Hematopoietic multipotent progenitor cell treated with erythropoietin and hydrocortisone succinate and interleukin-3 and kit ligand, for 8 days (in vitro differentiated cells): ENCODE data around the gene NLRP3.
A peak's percentile ranks its signal among the peaks of the same experiment; 100 is the strongest.
"Not testable (repeated sequence)": the region's sequence is repeated elsewhere in the genome, so short reads cannot be mapped to it uniquely, and the experiment has no call there.

Source experiments
- DNase-seq: peaks from one replicate; pipeline ENCODE4 v3.0.0-alpha.2; 2015

Gene NLRP3

DNA sequence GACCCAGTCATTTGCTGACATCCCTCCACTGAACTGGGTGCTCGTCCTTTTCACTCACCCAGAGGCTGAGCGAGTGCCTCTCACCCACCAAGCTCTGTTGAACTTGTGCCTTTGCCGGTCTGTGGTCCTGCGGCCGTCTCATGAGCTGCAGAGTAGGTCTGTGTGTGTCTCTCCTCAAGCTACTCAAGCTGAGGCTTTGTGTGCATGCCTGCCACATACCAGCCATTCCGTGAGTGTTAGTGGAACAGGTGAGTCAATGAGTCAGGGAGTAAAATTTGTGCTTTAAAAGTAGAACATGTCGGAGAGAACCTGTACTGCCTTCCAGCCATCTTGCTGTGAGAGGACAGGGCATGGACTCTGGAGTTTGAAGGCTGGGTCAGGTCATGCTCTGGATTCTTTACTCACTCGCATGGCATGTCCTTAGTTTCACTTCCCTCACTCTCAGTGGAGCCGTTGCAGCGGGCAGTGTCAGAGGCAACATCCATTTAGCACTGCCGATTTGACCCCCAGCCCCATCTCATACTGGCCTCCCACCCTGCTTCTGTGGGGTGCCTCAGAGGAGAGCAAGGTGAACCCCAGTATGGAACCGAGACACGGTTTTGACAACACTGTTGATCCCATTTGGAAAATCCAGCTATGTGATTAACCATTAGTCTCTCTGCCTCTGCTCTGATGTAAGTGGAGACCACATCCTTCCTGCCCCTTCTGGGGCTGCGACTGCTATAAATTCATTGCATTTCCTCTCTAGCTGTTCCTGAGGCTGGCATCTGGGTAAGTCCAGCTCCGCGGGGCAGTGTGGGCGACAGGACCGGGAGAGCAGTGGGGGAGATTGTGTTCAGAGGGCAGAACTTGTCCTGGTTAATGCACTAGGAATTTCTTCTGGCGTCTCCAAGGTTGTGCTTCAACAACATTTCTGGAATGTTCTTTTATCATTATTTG, at the start of gene NLRP3:
TSS of gene NLRP3 (plus strand) at position 751 of the 939 bp plus-strand sequence. CDS start 2,628 bp downstream, outside the sequence.
- peak; percentile 13 for DNase-seq

DNA sequence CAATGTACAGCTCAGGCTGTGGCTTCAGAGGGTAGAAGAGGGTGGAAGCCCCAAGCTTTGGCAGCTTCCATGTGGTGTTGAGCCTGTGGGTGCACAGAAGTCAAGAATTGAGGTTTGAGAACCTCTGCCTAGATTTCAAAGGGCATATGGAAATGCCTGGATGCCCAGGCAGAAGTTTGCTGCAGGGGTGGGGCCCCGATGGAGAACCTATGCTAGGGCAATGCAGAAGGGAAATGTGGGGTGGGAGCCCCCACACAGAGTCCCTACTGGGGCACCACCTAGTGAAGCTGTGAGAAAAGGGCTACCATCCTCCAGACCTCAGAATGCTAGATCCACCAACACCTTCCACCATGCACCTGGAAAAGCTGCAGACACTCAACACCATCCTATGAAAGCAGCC, 49.6 kb upstream of the NLRP3 start:
- DNase-seq = not testable (repeated sequence)

DNA sequence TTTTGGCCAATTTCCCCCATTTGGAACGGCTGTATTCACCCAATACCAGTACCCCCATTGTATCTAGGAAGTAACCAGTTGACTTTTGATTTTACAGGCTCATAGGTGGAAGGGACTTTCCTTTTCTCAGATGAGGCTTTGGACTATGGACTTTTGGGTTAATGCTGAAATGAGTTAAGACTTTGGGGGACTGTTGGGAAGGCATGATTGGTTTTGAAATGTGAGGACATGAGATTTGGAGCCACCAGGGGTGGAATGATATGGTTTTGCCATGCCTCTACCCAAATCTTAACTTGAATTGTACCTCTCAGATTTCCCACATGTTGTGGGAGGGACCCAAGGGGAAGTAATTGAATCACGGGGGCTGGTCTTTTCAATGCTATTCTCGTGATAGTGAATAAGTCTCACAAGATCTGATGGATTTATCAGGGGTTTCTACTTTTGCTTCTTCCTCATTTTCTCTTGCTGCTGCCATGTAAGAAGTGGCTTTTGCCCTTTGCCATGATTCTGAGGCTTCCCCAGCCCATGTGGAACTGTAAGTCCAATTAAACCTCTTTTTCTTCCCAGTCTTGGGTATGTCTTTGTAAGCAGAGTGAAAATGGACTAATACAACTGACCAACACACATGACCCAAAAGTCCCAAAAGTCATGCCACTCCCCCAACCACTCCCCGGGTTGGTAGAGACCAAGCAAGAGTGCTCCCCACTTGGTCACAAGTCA, 48.9 kb upstream of the NLRP3 start:
- no peak for DNase-seq

DNA sequence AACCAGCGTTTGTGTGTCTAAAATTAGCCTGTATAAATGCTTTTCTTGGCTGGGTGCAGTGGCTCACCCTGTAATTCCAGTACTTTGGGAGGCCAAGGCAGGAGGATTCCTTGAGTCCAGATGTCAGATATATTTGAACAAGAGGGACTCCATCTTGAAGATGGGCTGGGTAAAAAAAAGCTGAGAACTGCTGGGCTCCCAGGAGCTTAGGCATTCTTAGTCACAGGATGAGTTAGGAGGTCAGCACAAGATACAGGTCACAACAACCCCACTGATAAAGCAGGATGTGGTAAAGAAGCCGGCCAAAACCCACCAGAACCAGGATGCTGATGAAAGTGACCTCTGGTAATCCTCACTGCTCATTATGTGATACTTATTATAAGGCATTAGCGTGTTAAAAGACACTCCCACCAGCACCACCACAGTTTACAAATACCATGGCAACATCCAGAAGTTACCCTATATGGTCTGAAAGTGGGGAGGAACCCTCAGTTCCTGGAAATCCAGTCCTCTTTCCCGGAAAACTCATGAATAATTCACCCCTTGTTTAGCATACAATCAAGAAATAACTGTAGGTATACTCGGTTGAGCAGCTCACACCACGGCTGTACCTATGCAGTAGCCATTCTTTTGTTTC, 48.1 kb upstream of the NLRP3 start:
- DNase-seq = peak; percentile 59

DNA sequence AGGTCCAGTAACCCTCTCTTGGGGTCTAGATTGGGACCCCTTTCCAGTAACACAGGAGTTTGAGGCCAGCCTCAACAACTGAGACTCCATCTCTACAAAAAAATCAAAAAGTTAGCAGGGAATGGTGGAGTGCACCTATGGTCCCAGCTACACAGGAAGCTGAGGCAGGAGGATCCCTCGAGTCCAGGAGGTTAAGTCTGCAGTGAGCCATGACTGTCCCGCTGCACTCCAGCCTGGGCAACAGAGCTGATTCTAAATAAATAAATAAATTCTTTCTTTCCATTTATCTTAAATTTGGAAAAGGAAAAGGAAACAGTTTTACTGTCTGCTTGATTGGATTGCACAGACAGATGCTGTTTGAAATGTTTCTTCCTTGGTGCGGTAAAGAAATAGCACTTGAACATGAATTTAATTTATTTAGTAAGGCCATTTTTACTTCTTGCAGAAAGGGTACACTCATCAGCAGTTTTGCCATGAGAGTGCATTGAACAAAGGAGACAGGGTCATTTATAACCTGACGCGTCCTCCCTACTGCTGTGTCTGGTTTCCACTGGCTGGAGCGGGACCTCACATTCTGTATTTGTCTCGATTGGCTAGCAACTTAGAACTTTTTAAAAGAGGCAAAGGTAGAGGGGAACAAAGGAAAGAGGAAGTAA, 47.4 kb upstream of the NLRP3 start:
- no peak for DNase-seq

DNA sequence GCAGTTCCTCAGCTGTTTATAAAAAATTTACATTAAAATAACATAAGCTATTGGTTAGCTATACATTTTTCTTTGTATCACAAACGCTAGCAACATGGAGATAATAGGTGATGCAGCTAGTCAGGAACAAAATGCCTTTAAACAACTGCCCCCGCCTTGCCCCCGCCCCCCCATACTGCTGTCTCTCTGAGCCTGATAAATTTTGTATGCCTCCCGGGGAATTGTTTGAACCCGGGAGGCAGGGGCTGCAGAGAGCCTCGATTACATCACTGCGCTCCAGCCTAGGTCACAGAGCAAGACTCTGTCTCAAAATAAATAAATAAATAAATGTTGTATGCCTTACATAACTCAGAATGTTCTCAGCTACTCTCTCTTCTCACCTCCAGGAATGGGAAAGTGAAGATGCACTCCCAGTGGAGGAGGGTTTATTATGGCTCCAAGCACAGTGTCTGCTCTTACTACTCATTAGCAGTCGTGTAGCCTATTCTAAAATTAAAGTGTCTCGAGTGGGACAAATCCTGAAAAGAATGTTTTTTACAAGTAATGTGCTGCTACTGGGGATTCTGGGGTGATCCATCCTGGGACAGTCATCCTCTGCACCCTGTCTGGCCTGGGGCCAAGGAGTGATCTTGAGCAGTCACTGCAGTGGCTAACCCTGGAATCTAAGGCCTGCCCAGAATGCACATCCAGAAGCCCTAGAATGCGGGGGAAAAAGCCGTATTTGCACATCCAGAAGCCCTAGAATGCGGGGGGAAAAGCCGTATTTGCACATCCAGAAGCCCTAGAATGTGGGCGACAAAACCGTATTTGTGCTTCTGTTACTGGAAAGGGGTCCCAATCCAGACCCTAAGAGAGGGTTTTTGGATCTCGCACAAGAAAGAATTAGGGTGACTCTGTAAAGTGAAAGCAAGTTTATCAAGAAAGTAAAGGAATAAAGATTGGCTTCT, 44.9 kb upstream of the NLRP3 start:
- no peak for DNase-seq

DNA sequence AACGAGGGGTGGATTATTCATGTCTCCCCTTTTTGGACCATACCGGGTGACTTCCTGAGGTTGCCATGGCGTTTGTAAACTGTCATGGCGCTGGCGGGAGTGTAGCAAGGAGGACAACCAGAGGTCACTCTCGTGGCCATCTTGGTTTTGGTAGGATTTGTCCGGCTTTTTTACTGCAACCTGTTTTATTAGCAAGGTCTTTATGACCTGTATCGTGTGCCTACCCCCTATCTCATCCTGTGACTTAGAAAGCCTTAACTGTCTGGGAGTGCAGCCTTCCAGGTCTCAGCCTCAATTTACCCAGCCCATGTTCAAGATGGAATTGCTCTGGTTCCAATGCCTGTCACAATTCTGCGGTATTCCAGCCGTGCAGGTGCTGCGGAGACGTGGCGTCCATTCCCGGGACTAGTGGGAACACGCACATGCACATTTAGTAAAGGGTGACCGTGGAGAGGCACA, 44.1 kb upstream of the NLRP3 start:
- no peak for DNase-seq

DNA sequence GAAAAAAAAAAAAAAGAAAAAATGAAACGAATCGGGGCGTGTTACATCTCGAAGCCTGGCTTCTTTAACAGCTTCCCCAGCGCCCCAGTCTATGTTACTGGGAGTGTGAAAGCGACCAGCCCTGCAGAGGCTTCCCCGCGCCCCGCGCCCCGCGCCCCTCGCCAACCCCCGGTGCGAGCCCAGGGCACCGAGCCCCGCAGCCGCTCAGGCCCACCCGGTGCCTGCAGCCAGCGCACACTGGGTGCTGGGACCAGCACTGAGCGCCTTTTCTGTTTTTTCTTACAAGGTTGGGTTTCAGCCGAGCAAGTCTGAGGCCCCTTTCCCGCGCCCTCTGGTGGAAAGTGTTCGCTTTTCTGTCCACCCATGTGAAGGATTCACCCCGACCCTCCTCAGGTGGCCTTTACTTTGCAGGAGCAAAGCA, 42.2 kb upstream of the NLRP3 start:
- peak; percentile 85 for DNase-seq

DNA sequence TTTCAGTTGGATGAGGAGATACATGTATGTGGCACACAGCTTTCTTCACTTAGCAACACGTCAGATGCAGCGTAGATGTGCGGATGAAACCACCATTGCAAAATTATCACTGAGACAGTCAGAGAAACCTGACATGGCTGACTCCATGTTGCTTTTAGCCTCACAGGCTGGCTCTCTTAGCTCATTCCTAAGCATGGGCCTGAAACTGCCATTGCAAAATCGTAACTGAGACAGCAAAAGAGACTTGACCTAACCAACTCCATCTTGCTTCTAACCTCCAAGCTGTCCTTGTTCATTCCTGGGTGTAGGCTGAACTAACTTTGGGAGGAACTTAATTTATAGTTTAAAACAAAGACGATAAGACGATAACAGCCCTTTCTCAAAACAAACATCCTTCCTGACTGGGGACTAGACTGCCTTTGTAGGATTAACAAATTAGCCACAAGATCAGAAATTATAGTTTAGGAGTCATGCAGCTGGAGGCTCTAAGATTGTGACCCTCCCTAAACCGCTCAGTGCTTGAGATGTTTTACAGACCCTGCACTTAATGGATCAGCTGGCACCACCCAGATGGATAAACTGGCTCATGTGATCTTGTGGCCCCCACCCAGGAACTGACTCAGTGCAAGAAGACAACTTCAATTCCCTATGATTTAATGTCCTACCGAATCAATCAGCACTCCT, 41.2 kb upstream of the NLRP3 start:
- DNase-seq = peak; percentile 28

DNA sequence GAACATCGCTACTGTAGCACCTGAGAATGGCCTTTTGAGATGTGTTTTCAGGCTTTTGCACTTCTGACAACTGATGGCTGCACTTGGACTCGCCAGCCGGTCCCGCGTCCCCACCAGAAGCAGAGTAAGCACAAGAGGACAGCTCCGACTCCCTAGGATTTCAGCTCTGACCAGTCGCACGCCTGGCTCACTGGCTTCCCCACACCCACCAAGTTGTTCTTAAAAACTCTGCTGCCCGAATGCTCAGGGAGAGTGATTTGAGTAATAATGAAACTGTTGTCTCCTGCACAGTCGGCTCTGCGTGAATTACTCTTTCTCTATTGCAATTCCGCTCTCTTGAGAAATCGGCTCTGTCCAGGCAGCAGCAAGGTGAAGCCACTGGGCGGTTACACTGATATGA, 40.2 kb upstream of the NLRP3 start:
- no peak for DNase-seq

DNA sequence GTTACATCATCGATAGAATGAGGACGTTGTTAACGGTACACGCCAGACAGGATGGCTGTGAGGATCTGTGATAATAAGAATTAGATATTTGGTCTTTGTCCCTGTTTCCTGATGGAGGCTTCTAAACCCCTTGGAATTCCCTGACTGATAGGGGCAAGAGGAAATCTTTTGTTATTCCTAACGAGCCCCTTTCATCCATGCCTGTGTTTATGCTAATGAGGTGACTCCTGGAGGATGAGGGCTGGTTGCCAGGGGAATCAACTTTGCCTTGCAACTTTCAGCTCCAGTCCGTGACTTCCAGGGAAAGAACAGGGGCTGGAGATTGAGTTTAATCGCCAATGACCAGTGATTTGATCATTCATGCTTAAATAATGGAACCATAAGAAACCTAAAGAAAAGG, 39.3 kb upstream of the NLRP3 start:
- no peak for DNase-seq

DNA sequence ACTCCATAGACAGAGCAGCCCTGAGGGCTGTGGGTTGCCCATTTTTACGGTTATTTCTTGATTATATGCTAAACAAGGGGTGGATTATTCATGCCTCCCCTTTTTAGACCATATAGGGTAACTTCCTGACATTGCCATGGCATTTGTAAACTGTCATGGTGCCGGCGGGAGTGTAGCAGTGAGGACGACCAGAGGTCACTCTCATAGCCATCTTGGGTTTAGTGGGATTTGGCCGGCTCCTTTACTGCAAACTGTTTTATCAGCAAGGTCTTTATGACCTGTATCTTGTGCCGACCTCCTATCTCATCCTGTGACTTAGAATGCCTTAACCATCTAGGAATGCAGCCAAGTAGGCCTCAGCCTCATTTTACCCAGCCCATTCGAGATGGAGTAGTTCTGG, 38.3 kb upstream of the NLRP3 start:
- DNase-seq = not testable (repeated sequence)

DNA sequence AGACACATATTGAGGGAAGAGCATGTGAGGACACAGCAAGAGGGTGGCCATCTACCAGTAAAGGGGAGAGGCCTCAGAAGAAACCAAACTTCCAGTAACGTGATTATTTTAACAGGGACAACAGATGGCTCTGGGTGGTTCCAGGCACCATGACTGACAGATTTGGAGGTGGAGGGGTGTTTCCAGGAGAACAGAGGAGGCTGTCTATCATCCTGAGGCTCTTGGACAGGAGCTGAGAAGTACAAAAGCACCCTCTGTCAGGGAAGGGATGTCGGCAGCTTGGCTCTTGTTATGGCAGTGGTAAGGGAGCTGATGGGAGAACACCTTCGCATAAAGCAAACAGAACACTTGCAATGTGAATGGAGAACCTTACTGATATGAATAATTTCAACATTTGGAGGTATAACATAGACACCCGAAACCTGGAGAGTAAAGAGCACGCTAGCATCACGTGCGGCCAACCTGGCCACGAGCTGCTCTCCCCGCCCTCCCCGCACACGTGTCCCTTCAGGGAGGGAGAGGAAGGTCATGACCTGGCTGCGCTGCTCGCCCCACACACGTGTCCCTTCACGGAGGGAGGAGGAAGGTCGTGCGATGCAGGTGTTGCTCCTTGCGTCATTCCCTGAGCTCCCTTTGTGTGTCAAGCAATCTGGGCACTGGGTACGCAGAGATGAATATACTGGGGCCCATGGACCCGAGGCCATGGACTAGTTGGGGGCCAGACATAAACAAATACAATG, 37.5 kb upstream of the NLRP3 start:
- no peak for DNase-seq

DNA sequence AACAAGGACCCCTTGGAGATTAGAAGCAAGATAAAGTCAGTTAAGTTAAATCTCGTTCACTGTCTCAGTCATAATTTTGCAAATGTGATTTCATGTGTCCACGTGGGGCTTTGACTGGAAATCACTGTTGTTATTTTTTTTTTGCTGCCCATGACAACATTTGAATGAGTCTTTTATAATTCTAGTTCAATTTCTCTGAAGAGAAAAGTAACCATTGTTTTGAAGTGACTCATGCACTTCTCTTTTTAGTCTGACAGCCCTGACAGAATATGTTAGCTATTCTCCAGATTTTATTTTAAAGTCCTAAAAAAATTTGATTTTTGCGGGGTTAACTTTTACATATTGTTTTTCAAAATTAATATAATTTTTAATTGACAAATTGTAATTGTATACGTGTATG, 30.7 kb upstream of the NLRP3 start:
- DNase-seq = no peak

DNA sequence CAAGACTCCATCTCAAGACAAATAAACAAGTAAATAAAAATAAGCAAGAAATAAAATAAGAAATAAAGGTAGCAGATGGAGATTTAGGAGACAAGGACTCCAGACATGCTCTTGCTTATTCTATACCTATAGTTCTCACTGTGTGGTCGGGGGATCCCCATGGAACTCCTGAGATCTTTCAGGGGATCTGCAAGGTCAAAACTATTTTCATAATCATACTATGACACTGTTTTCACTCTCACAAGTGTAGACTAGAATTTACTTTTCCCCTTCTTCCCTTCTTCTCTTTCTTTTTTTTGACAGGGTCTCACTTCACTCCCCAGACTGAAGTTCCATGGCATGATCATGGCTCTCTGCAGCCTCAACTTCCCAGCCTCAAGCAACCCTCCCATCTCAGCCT, 29.8 kb upstream of the NLRP3 start:
- DNase-seq = no peak

DNA sequence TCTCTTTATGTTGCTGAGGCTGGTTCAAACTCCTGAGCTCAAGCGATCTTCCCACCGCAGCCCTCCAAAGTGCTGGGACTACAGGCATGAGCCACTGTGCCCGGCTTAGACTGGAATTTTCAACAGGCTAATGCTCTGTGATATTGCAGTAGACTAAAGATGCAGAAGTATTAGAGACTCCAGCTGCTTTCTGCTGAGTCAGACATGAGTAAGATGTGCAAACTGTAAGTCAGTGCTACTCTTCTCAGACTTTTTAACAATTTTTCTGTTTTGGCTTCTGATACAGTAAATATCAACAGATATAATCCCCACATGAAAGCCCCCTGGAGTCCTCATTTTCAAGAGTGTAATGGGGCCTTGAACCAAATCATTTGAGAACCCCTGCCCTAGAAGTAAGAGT, 29.3 kb upstream of the NLRP3 start:
- no peak for DNase-seq

DNA sequence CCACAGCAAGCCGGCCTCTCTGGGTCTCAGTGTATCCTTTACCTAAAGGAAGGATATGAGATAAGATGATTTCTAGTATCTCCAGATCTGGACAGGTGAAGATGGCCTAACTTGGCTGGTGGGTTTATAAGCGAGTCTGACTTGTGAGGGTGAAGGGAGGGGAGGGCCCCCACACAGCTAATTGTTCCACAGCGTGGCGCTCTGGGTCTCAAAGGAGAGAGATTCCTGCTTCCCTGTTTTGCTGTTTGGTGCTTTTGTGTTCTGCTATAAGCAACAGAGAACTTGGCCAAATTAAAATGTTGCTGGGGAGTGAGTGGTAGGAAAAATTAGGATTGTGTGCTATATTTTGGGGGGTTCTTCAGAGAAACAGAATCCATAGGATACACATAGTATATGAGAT, 28.9 kb upstream of the NLRP3 start:
- no peak for DNase-seq

DNA sequence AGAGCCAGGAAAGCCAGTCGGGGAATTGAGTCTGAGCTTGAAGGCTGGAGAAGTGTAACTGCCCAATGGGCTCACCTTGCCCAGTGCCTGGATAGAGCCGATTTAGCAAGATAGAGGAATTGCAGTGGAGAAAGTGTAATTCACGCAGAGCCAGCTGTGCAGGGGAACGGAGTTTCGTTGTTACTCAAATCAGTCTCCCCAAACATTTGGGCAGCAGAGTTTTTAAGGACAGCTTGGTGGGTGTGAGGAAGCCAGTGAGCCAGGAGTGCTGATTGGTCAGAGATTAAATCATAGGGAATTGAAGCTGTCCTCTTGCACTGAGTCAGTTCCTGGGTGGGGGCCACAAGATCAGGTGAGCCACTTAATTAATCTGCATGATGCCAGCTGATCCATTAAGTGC, 28.4 kb upstream of the NLRP3 start:
- DNase-seq = no peak

DNA sequence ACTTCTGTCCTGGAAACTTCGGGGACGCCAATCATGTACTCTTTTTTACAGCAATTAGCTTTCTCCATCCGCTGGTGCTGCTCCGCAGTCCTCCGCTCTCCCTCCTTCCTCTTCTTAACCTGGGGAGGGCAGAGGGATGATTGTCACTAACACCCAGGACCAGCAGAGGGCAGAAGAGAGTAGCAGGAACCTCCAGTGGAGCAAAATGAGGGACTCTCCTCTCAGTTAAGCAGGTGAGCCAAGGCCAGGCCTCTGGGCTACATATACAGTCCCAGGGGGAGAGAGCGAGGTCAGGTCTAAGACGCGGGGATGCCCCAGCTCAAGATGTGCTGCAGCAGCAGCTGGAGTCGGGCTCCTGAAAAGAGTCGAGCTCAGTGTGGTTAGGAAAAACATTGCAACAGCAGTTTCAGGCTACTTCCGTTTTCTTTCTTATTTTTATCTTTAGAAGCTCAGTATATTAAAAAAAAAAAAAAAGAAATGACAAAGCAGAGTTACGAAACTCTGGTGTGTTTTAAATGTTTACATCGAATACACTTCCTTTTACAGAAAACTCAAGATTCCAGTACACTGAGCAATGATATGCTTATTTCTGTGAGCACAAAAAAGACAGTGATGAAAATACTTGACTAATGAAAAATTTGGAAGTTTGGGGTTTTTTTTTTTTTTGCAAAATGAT, 25.7 kb upstream of the NLRP3 start:
- DNase-seq = peak; percentile 92

DNA sequence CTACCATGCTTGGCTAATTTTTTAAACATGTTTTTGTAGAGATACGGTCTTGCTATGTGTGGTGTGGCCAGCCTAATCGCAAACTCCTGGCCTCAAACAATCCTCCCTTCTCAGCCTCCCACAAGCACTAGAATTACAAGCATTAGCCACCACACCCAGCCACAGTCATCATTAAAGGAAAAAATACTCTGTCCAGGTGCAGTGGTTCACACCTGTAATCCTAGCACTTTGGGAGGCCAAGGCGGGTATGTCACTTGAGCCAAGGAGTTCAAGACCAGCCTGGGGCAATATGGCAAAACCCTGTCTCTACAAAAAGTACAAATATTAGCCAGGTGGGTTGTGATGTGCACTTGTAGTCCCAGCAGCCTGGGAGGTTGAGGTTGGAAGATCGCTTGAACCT, 25.0 kb upstream of the NLRP3 start:
- no peak for DNase-seq
